Thoracic aorta (tissue), 2 donors: ENCODE results near the gene CACNA2D3. TPM values are rescaled to one million over a fixed set of nuclear protein-coding genes. Genes with fewer than 3 reads are reported as not detected.

Source experiments
- ATAC-seq: fragments of 150-250 bp; one replicate; pipeline ENCODE4 v1.8.0; 2017; ENCODE audit warnings: low read depth; ENCODE audit not compliant: insufficient number of reproducible peaks, low FRiP score
- DNase-seq: peaks from one replicate; pipeline ENCODE4 v3.0.0-alpha.2; 2020; ENCODE audit warnings: low spot score
- H3K27ac ChIP-seq, 2 donors: fragments of 200-600 bp; sonication (generic); 1 replicate in 1 of 2; 2 replicates in 1 of 2; pipeline ENCODE4 v1.5.1; 2016; ENCODE audit warnings: mild to moderate bottlenecking in 2 of 2, moderate library complexity in 2 of 2
- H3K27me3 ChIP-seq: fragments of 200-600 bp; sonication (generic); replicated peaks from 2 replicates; pipeline ENCODE4 v1.6.0; 2016; ENCODE audit warnings: mild to moderate bottlenecking; ENCODE audit not compliant: insufficient read depth
- H3K36me3 ChIP-seq: fragments of 200-600 bp; sonication (generic); one replicate; pipeline ENCODE4 v1.5.1; 2016
- H3K4me1 ChIP-seq, 2 donors: fragments of 200-600 bp; sonication (generic); 1 replicate in 1 of 2; 2 replicates in 1 of 2; pipeline versions ENCODE4 v1.5.1 to v1.6.0; 2016; ENCODE audit warnings: low read depth in 2 of 2, mild to moderate bottlenecking in 1 of 2; ENCODE audit not compliant: control insufficient read depth in 1 of 2
- H3K4me3 ChIP-seq: fragments of 200-600 bp; sonication (generic); 2 replicates; pipeline ENCODE4 v1.5.1; 2016; ENCODE audit warnings: mild to moderate bottlenecking
- H3K9me3 ChIP-seq: fragments of 200-600 bp; sonication (generic); 2 replicates; pipeline ENCODE4 v1.5.1; 2016
- CTCF ChIP-seq: fragments of 200-600 bp; sonication (generic); IDR thresholded peaks from one replicate; pipeline ENCODE4 v1.5.1; 2019; ENCODE audit warnings: antibody characterized with exemption
- total RNA-seq, 2 donors: library from RNA; depleted of rRNA; stranded (reverse); fragments of >200 nt; gene quantifications; one replicate each; pipeline versions ENCODE4 v1.1.0 to v1.2.3, GENCODE V29; 2016

The CACNA2D3 gene
- total RNA-seq, 2 donors from 2014 or later, result 3.2 to 4.0 TPM

DNA sequence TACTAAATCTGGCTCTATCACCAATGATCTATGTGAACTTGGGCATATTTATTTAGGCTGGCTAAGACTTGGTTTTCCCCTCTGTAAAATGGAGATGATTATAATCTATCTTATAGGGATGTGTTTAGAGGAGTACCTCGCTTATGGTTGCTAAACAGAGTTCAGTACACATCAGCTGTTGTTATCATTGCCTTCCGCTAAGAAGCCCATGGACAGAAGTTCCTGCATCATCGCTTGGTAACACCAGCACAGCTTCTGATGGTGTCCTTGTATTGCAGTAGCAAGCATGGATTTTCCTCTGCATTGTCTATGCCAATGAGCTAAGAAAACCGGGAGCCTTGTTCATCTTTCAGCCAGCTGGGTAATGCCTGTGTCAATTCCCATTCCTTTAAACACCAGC is 878.6 kb downstream of the CACNA2D3 start:
- no peak for ATAC-seq
- H3K4me3 ChIP-seq, result no peak overlapping the region
- no peaks in the 10 kb centered on the region for H3K36me3 ChIP-seq
- no peak for TF ChIP-seq CTCF
- H3K9me3 ChIP-seq, result no peaks in the 10 kb centered on the region
- DNase-seq, result no peak
- H3K4me1 ChIP-seq, result peaks cover 0 to 9% of the 10 kb centered on the region in 2 donors
- H3K27me3 ChIP-seq, result no peaks in the 10 kb centered on the region
- H3K27ac ChIP-seq, result no peak overlapping the region

DNA sequence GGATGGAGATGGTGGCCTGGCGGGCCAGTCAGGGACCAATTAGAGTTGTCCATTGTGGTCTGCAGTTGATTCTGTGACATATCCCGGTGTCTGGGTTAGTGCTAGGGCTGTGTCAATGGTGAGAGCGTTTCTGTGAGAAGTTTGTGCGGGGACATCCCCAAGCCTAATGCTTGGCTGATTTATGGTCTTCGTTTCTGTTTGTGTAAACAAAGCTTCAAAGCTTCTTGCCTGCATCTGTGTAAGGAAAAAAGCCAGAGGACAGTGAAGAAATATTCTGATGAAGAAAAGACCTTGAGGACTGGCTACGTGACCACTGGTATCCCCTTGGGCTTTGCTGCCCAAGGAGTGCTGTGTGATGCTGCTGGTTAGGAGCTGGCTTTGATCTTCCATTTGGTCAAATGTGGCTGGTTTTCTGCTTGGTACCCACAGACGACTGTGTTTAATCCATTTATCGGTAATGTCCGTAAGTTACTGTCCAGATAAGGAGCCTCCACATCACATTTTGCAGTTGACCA is 880.1 kb downstream of the CACNA2D3 start:
- DNase-seq, result no peak
- no peak overlapping the region for H3K4me3 ChIP-seq
- no peak for ATAC-seq

DNA sequence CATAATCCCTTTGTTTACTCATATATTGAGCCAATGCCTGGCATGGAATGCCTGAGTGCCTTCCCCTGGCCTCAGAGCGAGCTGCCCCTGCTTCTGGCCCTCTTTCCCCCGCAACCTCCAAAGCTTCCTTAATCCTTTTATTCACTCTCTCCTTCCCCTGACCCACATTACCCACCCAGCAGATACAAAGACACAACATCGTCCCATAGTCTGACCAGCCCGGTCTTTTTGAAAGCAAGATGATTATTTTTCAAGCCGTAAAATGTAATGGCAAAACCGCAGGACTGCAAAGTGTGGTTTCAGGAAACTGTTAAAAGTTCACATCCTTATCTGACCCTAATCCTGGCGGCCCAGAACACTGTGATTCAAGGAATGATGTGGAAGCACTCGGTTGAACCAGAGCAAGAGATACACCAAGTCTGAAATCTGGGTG is 883.9 kb downstream of the CACNA2D3 start:
- Histone ChIP-seq H3K27me3 (no peaks in the 10 kb centered on the region), H3K9me3 (no peaks in the 10 kb centered on the region), H3K4me3 (no peak overlapping the region), H3K36me3 (no peaks in the 10 kb centered on the region), H3K4me1 (no peaks in the 10 kb centered on the region), H3K27ac (no peak overlapping the region)
- no peak for TF ChIP-seq CTCF
- ATAC-seq, result no peak
- DNase-seq, result no peak

More for the DNA sequence above, 880.1 kb downstream of the CACNA2D3 start:
- H3K27me3 ChIP-seq, result no peaks in the 10 kb centered on the region
- H3K36me3 ChIP-seq, result no peaks in the 10 kb centered on the region
- H3K4me1 ChIP-seq, result peaks cover 0 to 9% of the 10 kb centered on the region in 2 donors
- no peaks in the 10 kb centered on the region for H3K9me3 ChIP-seq
- TF ChIP-seq CTCF, result no peak
- H3K27ac ChIP-seq, result no peak overlapping the region

DNA sequence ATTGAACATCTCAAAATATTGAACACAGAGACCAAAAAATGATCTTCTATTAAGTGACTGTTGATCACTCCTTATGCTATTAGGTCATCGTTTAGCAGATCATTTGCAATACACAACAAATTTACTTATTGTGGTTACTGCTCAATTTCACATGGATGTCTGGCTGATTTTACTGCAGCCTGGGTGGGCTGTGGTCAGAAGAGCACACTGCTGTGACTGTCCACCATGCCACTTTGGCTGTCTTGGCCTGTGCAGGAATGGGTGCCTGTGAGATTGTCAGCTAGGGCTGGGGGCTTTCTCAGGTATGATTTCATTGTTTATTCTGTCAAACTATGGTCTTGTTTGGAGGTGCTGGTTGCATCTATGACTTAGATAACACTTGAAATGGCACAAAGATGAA is 885.6 kb downstream of the CACNA2D3 start:
- Histone ChIP-seq H3K4me1 (no peaks in the 10 kb centered on the region), H3K27ac (no peak overlapping the region), H3K27me3 (no peaks in the 10 kb centered on the region), H3K36me3 (no peaks in the 10 kb centered on the region), H3K9me3 (no peaks in the 10 kb centered on the region), H3K4me3 (no peak overlapping the region)
- DNase-seq (no peak), ATAC-seq (no peak)
- TF ChIP-seq CTCF, result no peak

GRCh38 chr3:55009372-55009771 is 887.0 kb downstream of the CACNA2D3 start:
- Histone ChIP-seq H3K4me1 (no peaks in the 10 kb centered on the region), H3K27me3 (no peaks in the 10 kb centered on the region), H3K27ac (no peak overlapping the region), H3K36me3 (no peaks in the 10 kb centered on the region), H3K9me3 (no peaks in the 10 kb centered on the region), H3K4me3 (no peak overlapping the region)
- ATAC-seq, result no peak
- DNase-seq, result no peak
- no peak for TF ChIP-seq CTCF
